ENCODE data around the gene UBE2I. TPM values are rescaled to one million over a fixed set of nuclear protein-coding genes. Genes with fewer than 3 reads are reported as not detected.

UBE2I gene
- total RNA-seq, 1 experiment from 2014 or later = 212 TPM

DNA sequence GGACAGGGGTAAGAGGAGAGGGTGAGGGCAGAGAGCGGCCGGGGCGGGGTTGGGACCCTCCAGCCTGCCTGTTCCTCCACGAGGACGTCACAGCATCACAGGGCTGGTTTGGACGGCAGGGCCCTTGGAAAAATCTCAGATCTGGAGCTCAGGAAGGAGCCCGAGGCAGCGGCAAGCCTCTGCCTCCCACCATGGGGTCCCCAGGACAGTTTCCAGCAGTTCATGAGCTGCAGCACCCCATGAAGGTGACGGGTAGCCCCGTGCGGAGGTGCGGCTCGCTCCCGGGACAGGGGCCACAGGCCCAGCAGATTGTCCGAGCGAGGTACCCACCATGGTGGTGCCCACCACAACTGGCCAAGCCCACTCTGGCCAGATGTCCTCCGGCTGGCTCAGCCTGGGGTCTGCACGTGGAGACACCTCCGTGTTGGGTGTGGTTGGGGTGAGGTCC lies 32.3 kb upstream of the UBE2I start:
- no peak overlapping the region for H3K9ac ChIP-seq (ENCODE audit: low read length)
- H3K4me2 ChIP-seq (ENCODE audit: low read length) = no peak overlapping the region
- no peaks in the 10 kb centered on the region for H3K9me3 ChIP-seq (ENCODE audit: control insufficient read depth in 1 of 2, insufficient read depth in 1 of 2, low read depth in 1 of 2, low read length in 2 of 2)
- ChIA-PET CTCF (no interaction called here), RAD21 (ENCODE audit: low non-redundant PET in 1 of 2, low total read pairs in 2 of 2, uncharacterized antibody in 2 of 2, unreplicated experiment in 2 of 2) (no interaction called here), POLR2A (no interaction called here)
- H2AFZ ChIP-seq (ENCODE audit: low read depth, low read length, poor library complexity, severe bottlenecking) = no peak overlapping the region
- no peak for TF ChIP-seq SP1 (IDR thresholded peaks at IDR 0.05; ENCODE audit: low read depth)
- TF ChIP-seq ELF1 (IDR thresholded peaks at IDR 0.05; ENCODE audit: borderline replicate concordance, low read depth) = no peak
- no peak for TF ChIP-seq EZH2phosphoT487 (IDR thresholded peaks at IDR 0.05; ENCODE audit: borderline replicate concordance)
- TF ChIP-seq, protein P1, sequence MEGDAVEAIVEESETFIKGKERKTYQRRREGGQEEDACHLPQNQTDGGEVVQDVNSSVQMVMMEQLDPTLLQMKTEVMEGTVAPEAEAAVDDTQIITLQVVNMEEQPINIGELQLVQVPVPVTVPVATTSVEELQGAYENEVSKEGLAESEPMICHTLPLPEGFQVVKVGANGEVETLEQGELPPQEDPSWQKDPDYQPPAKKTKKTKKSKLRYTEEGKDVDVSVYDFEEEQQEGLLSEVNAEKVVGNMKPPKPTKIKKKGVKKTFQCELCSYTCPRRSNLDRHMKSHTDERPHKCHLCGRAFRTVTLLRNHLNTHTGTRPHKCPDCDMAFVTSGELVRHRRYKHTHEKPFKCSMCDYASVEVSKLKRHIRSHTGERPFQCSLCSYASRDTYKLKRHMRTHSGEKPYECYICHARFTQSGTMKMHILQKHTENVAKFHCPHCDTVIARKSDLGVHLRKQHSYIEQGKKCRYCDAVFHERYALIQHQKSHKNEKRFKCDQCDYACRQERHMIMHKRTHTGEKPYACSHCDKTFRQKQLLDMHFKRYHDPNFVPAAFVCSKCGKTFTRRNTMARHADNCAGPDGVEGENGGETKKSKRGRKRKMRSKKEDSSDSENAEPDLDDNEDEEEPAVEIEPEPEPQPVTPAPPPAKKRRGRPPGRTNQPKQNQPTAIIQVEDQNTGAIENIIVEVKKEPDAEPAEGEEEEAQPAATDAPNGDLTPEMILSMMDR (IDR thresholded peaks at IDR 0.05 in 2 of 3, conservative IDR thresholded peaks at IDR 0.05 in 1 of 3; ENCODE audit: borderline replicate concordance in 1 of 3, insufficient read depth in 1 of 3, low read depth in 2 of 3, low read length in 2 of 3) = no peak
- TF ChIP-seq YY1 (IDR thresholded peaks at IDR 0.05; ENCODE audit: extremely low read depth, insufficient replicate concordance, low read depth, low read length) = no peak
- TF ChIP-seq FOSL1 (IDR thresholded peaks at IDR 0.05; ENCODE audit: low read depth) = no peak
- no peak for TF ChIP-seq SRF (IDR thresholded peaks at IDR 0.05; ENCODE audit: low read depth)
- no peak for TF ChIP-seq POLR2A (IDR thresholded peaks at IDR 0.05; ENCODE audit: borderline replicate concordance, extremely low read depth, insufficient read depth, insufficient read length)
- TF ChIP-seq POLR2AphosphoS5 (IDR thresholded peaks at IDR 0.05; ENCODE audit: low read depth, low read length) = no peak
- TF ChIP-seq, protein P2, sequence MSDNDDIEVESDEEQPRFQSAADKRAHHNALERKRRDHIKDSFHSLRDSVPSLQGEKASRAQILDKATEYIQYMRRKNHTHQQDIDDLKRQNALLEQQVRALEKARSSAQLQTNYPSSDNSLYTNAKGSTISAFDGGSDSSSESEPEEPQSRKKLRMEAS (IDR thresholded peaks at IDR 0.05) = no peak
- TF ChIP-seq, protein P3, sequence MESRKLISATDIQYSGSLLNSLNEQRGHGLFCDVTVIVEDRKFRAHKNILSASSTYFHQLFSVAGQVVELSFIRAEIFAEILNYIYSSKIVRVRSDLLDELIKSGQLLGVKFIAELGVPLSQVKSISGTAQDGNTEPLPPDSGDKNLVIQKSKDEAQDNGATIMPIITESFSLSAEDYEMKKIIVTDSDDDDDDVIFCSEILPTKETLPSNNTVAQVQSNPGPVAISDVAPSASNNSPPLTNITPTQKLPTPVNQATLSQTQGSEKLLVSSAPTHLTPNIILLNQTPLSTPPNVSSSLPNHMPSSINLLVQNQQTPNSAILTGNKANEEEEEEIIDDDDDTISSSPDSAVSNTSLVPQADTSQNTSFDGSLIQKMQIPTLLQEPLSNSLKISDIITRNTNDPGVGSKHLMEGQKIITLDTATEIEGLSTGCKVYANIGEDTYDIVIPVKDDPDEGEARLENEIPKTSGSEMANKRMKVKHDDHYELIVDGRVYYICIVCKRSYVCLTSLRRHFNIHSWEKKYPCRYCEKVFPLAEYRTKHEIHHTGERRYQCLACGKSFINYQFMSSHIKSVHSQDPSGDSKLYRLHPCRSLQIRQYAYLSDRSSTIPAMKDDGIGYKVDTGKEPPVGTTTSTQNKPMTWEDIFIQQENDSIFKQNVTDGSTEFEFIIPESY (IDR thresholded peaks at IDR 0.05; ENCODE audit: extremely low read depth, insufficient replicate concordance, low read length) = no peak
- no peak for TF ChIP-seq EGR1 (IDR thresholded peaks at IDR 0.05; ENCODE audit: low read depth)
- TF ChIP-seq, protein P4, sequence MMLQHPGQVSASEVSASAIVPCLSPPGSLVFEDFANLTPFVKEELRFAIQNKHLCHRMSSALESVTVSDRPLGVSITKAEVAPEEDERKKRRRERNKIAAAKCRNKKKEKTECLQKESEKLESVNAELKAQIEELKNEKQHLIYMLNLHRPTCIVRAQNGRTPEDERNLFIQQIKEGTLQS (IDR thresholded peaks at IDR 0.05) = no peak
- intact Hi-C loops (cut with micrococcal nuclease) = no loop called here
- ATAC-seq = no peak
- BruUV-seq (replicated peaks) = no TSS peak
- no peaks in the 10 kb centered on the region for H3K79me2 ChIP-seq (ENCODE audit: insufficient read depth, low read length)
- no peak overlapping the region for H3K27ac ChIP-seq (ENCODE audit: low read depth, low read length)
- H3K4me3 ChIP-seq (replicated peaks in 1 of 2; ENCODE audit: low read depth in 1 of 2, low read length in 2 of 2) = no peak overlapping the region
- H4K20me1 ChIP-seq (ENCODE audit: insufficient read depth) = no peaks in the 10 kb centered on the region
- DNase-seq (ENCODE audit: low read depth, low spot score) = no peak
- no peaks in the 10 kb centered on the region for H3K36me3 ChIP-seq (ENCODE audit: control insufficient read depth in 1 of 2, insufficient read depth in 2 of 2, low read length in 2 of 2)
- H3K4me1 ChIP-seq (ENCODE audit: control insufficient read depth in 1 of 2, insufficient read depth in 2 of 2, low read length in 2 of 2) = no peaks in the 10 kb centered on the region; a peak in 1 of 4 replicates
- no peaks in the 10 kb centered on the region for H3K27me3 ChIP-seq (ENCODE audit: insufficient read depth, low read length)
- no peaks in the 10 kb centered on the region for H3K9me2 ChIP-seq (ENCODE audit: insufficient read depth)

All from HCT116 (cell line).